HL-60/S4 treated with phorbol 12-myristate 13-acetate at 8.2 ng/mL for 4 days and 3 days (cell line): ENCODE data around the gene PSMB7.

ENCODE experiments used
- in situ Hi-C: fragments of 300-500 bp; cut with MboI; formaldehyde crosslinking; loops from 2 replicates; pipeline ENCODE4 v1.15.0; 2022; ENCODE audit warnings: low sequenced_read_pairs

The PSMB7 gene

DNA sequence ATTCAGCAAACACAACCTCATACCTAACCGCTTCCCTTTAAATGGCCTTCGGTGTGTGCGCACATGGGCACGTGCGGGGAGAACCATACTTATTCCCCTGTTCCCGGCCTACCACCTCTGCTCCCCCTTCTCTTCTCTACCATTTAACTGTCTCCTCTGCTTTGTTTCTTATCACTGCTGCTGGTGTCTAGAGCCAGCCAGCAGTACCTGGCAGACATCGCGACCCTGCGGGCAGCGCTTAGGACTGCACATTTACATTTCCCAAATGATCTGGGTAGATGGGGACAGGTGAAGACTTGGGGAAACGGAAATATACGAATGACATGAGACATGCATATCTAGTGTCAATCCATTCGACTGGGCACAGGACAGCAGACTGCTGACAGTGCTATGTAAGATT, 56.6 kb downstream of the PSMB7 start:
- in situ Hi-C loops: no loop called here

DNA sequence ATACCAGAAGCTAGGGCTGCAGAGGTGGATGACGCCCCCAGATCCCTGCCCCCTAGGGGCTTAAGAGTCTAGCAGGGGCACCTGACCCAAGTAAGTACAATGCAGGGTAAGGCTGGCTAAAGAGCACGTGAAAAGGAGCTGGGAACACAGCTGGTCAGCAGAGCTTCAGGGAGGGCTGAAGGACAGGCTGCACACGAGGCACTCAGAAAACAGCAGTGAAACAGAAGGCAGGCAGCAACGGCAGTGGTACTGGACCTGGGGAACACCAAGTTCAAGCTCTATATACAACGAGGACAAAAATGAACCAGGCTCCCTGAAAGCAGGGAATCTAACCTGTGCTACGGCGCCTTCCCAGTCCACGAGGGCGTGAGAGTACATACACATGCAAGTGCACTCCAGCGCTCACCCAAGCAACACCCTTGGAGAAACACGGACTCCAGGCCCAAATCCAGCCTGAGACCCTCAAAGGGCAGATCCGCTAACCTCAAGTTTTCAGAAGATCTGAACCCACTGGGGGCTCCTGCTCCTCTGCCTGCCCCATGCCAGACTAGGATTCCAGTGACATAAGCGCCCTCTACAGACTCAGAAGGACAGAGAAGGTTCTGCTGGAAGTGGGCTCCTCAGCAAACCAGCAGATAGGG, 57.4 kb downstream of the PSMB7 start:
- in situ Hi-C loops: no loop called here

DNA sequence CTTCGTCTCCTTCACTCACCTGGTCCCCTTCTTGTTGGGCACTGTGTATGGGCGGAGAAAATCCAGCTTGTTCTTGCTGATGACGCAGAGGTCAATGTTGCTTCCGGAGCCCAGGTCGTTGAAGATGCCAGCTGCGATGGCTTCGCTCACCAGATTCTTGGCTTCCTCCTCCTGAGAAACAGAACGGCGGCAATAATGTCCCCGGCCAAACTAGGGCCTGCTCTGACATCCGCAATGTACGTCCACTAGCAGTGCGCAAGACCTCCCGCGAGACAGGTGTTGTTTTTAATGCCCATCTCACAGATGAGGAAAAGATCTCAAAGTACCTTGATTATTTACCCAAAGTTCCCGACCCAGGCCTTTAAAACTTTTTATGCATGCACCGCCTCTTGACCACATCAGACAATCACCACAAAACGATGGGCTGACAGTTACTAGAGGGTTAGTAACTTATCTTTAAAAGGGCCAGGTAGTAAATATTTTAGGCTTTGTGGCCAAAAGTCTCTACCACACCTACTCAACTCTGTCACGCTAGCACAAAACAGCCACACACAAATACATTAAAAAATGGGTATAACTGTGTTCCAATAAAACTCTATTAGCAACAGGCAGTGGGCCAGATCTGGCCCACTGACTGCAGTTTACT, 58.4 kb downstream of the PSMB7 start:
- in situ Hi-C loops: no loop called here

DNA sequence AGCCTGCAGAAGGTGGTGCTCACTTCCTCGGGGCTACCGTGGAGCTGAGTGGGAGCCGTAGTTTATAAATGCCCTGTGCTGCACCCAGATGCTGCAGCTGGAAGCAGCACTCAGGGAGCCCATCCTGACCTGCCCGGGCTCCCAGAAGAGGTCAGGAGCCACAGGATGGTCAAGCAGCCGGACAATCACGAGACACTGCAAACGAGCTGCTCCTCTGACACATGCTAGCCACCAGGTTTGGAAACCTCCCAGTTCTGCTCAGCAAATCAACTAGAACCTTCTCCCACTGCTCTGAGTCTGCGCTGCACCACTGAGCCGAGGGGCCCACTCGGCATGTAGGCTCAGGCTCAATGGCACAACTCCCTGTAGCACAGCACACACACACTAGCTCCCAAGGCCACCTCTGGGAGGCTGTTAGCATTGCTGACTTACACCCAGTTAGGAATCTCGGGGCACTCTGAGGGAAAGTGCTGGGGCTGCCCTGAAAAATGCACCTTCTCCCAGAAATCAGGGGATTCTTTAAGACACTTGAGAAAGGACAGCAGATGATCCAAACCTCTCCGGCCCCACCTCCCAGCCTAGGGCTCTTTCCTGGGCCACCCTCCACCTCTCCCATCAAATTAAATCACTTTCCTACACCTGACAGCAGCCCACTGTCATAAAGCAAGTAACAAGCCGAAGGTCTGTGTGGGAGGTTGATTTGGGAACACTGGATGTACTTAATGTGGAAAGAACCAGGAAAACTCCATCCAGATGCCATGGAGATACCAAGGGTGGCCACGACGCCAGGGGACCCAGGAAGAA, 59.1 kb downstream of the PSMB7 start:
- in situ Hi-C loops: no loop called here

DNA sequence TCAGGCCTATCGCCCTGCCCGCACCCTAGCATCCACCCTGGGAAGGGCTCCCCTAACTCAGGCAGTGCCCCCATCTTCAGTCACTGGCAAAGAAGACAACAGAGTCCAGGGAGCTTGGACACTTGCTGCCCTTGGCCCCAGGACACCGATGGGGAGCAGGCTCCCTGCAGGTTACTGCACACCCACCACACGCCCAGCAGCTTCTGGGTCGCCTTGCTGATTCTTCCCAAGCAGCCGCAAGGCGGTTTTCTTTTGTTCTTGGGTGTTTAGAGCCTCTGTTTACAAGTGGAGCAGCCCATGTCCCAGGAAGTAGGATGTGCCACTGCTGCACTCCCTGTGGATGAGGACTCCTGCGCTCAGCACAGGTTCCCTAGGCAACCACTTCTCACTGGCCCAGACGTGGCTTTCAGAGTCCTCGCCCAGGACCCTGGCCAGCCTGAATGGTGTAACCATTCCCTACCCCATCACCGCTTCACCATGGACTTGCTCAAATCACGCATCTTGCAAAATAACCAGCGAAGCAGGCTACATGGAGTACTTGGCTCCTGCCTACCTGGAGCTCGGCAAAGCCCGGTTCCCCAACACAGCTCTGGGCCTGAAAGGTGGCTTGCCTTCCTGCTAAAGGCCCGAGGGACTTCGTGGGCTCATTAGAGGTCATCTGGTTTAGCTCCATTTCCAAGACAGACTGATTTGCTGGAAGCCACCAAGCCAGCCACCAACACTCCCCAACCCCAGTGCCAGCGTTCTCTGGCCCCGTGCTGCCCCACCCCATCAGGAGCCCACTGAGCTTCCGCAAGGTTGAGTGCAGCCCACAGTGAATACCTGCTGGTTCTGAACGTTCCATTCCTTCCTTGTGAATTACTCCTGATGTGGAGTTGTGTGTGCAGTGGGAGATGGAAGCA, 60.0 kb downstream of the PSMB7 start:
- in situ Hi-C loops: no loop called here

DNA sequence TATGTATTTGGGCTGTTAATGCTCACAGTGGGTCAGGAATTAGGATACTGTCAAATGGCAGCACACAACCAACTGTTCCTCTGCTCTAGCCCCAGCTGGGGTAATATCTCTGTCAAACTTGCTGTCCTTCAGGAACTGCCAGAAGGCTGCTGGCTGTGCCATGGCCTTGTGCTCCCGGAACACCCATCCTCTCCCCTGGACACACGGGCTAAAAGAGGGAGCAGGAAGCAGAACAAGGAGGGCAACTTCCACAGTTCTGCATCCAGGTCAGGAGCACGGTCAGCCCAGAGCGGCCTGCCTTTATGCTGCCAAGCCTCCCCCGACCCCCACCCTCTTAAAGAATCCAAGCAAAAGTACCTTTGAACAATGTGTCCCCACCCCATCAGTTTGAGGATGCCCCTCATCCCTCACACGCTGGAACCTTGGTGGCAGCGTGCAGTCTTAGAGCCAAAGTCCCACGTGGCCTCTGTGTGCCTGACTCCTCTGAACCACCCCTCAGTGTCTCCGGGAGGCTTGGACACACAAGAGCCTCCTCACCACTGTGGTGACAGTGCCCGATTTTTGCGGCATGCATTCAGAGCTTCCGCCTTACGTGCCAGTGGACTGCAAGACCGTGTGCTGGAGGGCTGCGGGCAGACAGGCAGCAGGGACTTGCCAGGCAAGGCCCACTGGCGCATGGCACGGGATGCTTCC, 60.8 kb downstream of the PSMB7 start:
- in situ Hi-C loops: no loop called here

DNA sequence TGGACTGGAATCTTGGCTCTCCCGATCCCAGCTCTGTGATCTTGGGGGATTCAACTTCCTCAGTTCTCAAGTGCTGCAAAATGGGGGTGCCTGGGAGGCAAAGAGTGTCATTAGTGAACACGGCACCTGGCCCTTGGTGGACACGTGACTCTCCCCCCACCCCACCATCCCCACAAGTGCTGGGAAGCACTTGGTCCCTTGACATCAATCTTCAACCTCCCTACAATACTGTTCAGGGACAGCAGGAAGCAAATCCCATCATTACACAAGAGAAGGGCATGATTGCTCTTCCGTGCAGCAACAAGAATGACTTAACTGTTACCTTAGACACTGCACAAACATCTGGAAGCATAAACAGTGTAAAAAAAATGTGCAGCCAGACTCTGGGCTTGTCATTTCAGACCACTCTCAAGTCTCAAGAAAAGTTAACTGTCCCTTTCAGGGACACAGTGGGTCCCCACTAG, 61.4 kb downstream of the PSMB7 start:
- in situ Hi-C loops: no loop called here

DNA sequence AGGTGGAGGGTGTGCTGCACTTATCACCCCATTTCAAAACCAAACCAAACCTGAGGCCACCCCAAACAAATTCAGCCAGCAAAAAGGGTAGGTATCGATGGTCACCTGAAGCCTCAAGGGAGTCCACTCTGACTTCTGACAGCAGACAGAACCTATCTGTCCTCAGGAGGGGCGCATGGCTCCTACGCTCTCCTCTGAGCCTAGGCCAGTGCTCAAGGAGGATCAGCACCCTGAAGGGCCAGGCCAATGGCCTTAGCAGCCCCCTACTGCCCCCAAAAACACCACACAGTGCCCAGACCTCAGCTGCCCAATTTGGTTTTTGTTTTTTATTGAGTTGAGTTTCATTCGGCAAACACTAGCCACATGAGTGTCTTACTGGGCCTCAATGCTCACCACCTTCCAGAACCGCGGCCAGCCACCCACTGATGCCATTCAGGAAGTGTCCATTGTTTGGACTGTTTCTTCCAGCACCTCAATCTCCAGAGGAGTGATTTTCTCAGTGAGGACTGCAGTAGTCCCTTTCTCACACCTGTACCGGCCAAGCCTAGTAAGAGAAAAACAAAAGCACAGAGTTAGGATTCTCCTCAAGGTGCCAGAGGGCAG, 62.0 kb downstream of the PSMB7 start:
- in situ Hi-C loops: no loop called here

DNA sequence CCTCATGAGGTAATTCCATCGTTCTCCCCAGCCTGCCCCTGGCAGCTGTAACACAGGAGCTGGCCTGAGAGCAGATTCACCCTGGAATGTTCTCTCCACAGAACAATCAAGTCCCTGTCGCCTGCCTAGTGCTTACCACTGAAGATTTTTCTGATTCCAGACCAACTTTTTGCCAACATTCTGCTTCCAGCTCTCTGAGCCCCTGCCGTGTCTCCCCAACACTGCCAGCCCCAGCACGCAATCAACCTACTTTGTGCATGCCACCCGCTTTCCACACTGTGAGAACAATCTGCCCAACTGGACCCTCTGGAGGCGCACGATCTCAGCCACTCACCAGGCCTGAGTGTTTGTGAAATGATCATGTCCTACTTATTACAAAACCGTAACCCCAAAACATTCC, 62.6 kb downstream of the PSMB7 start:
- in situ Hi-C loops: no loop called here

DNA sequence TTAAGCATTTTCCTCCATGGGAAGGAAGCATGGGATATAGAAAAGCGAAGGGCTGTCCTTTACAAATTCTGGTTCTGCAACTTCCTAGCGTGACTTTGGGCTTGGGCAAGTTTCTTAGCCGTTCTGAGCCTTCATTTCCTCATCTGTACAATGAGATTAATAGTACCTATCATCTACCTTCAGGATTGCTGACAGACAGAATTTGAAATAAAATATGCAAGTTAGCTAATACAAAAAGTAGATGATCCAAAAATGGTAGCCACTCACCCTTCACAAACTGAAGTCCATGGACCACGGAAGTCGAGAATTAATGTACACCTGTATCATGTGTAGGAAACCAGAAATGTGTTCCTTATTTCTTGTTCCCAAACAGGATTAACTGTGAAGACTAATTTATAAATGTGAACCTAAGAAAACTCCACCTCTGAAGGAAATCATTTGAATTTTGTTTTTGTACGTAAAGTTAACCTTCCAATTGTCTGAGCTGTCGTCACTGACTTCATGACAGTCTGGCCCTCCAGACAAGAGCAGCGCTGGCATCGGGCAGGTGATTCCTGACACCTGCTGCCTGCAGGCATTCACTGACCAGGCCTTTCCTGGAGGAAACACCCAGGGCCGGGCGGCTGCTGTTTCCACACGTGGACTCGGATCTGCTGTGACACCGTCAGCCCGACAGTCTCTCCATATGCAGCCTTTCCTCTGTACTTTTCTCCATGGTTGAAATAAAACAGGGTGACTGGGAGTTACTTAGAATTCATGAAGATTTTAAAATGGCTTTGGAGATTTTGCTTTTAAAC, 63.4 kb downstream of the PSMB7 start:
- in situ Hi-C loops: no loop called here

DNA sequence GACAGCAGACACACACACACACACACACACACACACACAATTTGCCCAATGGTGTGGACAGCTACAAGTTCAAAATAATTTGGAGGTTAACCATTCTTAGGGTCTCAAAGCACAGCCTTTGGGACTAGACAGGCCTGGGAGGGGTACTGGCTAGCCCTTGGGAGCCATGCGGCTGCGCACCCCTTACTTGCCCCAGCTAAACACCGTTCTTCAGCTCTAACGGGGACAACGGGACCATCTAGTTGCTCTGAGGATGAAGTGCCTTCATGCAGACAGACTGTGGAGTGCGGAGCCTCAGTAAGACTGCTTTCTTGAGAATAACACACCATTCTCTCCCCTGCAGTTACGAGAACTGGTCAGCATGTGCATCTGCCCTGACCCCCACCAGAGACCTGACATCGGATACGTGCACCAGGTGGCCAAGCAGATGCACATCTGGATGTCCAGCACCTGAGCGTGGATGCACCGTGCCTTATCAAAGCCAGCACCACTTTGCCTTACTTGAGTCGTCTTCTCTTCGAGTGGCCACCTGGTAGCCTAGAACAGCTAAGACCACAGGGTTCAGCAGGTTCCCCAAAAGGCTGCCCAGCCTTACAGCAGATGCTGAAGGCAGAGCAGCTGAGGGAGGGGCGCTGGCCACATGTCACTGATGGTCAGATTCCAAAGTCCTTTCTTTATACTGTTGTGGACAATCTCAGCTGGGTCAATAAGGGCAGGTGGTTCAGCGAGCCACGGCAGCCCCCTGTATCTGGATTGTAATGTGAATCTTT, 64.6 kb downstream of the PSMB7 start:
- in situ Hi-C loops: no loop called here

DNA sequence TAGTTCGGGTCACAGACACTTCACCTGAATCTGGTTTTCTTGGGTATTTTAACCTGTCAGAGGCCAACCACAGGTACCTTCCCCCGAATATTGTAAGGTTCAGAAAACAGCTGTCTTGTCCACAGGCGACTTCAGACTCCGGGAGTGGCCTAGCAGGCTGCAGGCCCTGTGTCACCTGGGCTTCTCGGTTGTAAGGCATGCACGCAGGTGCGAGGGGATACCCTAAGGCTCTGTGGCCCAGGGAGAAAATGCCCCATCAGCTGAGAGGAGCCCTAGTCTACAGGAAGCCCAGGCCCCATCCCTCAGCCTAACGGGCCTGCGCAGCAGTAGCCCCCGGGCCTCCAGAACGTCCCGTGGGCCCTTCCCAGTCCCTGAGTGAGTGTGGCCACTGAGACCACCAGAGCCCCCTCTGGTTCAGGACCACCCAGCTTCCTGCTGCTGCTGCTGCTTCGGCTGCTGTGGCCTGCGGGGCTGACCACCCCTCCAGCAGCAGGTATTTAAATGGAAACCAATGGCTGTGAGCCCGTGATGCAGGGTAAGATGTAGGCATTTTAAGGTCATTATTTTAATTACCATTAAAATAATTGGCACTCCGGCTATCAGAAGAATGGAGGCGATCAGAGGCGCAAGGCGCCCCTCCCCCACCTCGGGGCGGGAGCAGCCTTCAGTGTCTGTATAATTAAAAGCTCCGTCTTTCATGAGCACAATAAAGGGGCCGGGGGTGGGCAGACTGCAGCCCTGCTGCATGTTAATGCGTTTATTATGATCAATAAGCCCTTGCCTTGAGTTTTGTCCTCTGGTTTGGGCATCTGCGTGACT, 65.4 kb downstream of the PSMB7 start:
- in situ Hi-C loops: no loop called here

DNA sequence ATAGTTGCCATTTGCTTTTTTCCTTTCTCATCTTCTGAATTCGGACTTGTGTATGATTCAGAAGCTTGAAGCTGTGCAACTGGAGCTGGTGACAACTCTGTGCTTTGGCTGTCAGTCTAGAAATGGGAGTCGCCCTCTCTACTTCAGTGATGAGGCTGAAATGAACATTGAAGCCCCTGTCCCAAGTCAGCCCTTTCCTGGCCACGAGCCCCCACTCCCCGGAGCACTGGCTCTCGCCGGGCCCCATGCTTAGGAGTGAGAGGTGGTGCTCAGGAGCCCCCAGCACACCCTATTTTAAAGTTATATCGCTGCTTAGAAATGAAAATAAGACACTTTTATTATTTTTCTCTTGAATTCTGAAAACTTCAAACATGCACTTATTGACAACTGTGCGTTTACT, 66.0 kb downstream of the PSMB7 start:
- in situ Hi-C loops: no loop called here

DNA sequence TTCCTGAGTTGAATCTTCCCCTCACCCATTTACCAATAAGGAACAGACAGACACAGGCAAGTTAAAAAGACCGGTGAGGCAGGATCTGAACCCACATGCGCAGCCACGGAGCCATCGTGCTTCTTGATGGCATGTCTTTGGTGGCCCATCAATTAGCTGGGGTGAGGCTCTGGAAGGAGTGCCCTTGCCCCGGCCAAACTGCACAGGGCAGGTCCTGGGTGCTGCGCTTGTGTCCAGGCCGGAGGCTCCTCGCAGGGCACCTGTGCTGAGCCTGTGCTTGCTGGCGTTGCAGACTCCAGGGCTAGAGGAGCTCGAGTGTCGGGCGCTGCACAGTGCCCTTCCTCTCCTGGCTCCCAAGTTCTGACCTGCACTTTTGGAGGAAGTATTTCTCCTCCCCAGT, 66.4 kb downstream of the PSMB7 start:
- in situ Hi-C loops: no loop called here

DNA sequence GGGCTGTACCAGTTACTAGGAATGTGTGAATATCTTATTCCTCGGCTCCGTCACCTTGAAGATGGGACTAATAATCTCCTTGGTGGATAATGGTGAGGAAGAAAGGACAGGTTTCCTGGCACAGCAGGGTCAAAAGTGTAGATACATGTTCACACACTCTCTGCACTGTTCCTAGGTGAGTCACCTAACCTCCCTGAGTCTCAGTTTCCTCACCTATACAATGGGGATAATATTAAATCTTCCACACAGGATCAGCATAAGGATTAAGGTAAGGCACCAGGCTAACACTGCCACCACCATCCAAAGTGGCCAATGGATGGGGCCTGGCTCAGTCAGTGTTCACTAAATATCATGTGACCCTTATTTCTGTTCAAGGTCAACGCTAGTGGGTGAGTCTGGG, 66.9 kb downstream of the PSMB7 start:
- in situ Hi-C loops: no loop called here

DNA sequence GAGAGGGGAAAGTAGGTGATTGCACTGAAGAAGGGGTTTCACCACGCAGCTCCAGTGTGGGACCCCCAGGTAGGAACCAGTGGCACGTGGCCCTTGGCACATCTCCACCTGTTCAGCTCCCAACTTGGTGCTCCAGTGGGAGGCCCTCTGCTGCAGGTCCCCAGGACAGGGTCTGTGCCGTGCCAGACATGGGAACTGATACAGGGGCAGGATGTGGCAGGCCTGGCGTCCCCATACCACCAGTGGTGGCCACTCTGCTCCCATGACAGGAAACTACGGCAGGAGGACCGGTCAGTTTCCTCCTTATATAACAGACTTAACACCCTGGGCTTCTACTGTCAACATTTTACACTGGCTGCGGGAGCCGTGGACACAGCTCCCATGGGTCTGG, 67.3 kb downstream of the PSMB7 start:
- in situ Hi-C loops: no loop called here

DNA sequence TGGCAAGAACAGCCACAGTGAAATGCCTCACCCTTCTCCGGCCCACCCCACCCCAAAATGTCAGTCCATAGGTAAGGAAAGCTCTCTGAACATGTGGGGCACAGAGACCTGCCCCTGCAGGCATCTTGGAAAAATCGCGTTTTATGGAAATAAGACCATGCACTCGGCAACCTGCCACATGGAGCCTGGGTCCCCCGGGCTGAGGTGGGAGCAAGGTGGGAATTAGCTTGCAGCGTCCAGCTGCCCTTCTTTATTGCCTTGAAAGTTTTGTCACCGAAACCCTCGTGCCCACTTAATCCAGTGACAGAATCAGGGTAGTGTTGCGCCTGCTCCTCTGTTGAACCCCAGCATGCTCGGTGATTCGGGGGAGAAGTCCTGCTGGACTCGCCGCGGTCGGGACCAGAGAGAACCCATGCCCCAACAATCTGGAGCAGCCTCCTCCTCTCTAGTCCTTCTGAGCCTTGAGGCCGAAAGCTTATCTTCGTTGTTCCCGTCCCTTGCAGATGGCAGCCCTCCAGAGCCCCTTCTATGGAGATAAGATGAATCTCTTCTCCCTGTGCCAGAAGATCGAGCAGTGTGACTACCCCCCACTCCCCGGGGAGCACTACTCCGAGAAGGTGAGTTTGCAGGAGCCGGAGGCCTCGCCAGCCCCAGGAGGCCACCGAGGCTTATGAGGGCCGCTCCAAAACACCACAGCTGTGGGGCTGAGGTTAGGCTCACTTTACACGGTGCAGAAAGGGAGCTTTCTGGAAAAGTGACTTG, 67.9 kb downstream of the PSMB7 start:
- in situ Hi-C loops: no loop called here
